Left ventricle myocardium inferior (tissue), 1 donor: ENCODE results near the gene MS4A10. TPM values are rescaled to one million over a fixed set of nuclear protein-coding genes. Genes with fewer than 3 reads are reported as not detected.

Experiments used
- DNase-seq: peaks from one replicate; pipeline ENCODE4 v3.0.0-alpha.2; 2020
- H3K27ac ChIP-seq: fragments of 200-600 bp; replicated peaks from 2 replicates; pipeline ENCODE4 v1.8.0; 2021
- H3K27me3 ChIP-seq: fragments of 200-600 bp; 2 replicates; pipeline ENCODE4 v1.8.0; 2021; ENCODE audit warnings: low read depth
- H3K36me3 ChIP-seq: fragments of 200-600 bp; 2 replicates; pipeline ENCODE4 v1.8.0; 2021
- H3K4me1 ChIP-seq: fragments of 200-600 bp; 2 replicates; pipeline ENCODE4 v1.8.0; 2021
- H3K4me3 ChIP-seq: fragments of 200-600 bp; 2 replicates; pipeline ENCODE4 v1.8.0; 2021; ENCODE audit warnings: mild to moderate bottlenecking, moderate library complexity
- H3K9me3 ChIP-seq: fragments of 200-600 bp; replicated peaks from 2 replicates; pipeline ENCODE4 v1.8.0; 2021
- CTCF ChIP-seq: fragments of 200-600 bp; IDR thresholded peaks from 2 replicates; pipeline ENCODE4 v1.8.0; 2021; ENCODE audit warnings: antibody characterized with exemption, mild to moderate bottlenecking, borderline replicate concordance
- intact Hi-C: fragments of 100-400 bp; cut with micrococcal nuclease; formaldehyde crosslinking; loops from one replicate; pipeline ENCODE4 v1.11.0; 2022
- total RNA-seq: library from RNA; stranded (reverse); fragmentation: NEBNext Ultra II Directional; extraction: Animal tissue kit (Norgen Biotek cat#: 25700); gene quantifications from one replicate; pipeline ENCODE4 v1.2.1, GENCODE V29; 2021
- donor health status: DM: no; HTN: yes; CAD: no; lungs with severe emphysema.

Gene MS4A10
- total RNA-seq, 1 donor from 2014 or later: not detected

- TF ChIP-seq CTCF: no peak
- no peaks in the 10 kb centered on the region for H3K27me3 ChIP-seq
- no peaks in the 10 kb centered on the region for H3K9me3 ChIP-seq
- peak overlapping the region; percentile 61 for H3K27ac ChIP-seq
- intact Hi-C loops: no loop called here
- peaks cover 35% of the 10 kb centered on the region for H3K4me1 ChIP-seq
- H3K4me3 ChIP-seq: no peak overlapping the region
- DNase-seq: peak; percentile 79
- no peaks in the 10 kb centered on the region for H3K36me3 ChIP-seq
Measured at GRCh38 chr11:60786811-60787567, 1.9 kb downstream of the MS4A10 start.

DNA sequence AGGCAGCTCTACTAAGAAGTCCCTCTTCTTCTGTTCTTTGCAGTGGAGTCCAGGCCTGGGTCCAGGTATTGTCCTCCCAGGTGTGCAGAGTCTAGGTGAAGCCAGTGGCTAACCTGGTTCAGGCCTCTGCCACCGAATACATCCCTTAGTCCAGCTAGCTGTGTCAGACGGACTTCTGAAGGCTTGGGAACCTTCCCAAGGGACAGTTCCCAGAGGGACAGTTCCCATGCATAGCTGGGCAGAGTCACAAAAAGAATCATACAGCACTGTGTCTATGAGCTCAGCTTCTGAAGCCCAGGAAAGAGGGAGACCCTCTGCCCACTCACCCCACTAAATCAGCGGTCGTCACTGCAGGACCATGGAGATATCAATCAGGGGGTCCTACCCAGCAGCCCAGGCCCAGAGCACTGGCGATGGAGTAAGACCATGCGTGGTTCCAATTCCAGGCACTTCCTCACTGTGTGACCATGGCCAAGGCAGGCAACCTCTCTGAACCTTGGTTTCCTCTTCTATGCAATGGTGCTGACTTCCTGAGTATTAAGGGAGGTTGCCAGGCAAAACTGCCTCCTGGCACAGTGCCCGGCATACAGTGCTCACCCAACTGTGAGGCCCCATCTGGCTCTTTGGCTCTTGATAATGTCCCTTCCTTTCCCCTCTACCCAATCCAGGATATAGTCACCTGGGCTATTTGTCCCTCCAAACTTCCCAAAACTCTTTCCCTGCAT lies 3.4 kb downstream of the MS4A10 start:
- intact Hi-C loops: no loop called here
- peak; percentile 23 for DNase-seq
- H3K36me3 ChIP-seq: no peaks in the 10 kb centered on the region
- H3K27me3 ChIP-seq: no peaks in the 10 kb centered on the region
- no peak for TF ChIP-seq CTCF
- H3K9me3 ChIP-seq: no peaks in the 10 kb centered on the region
- H3K4me3 ChIP-seq: no peak overlapping the region
- no peak overlapping the region for H3K27ac ChIP-seq
- H3K4me1 ChIP-seq: peaks cover 35% of the 10 kb centered on the region

GRCh38 chr11:60790726-60791125 lies 5.6 kb downstream of the MS4A10 start:
- no peaks in the 10 kb centered on the region for H3K36me3 ChIP-seq
- H3K27ac ChIP-seq: no peak overlapping the region
- no peak for DNase-seq
- no peak overlapping the region for H3K4me3 ChIP-seq
- no peaks in the 10 kb centered on the region for H3K9me3 ChIP-seq
- TF ChIP-seq CTCF: no peak
- H3K27me3 ChIP-seq: no peaks in the 10 kb centered on the region
- H3K4me1 ChIP-seq: peaks cover 26% of the 10 kb centered on the region
- intact Hi-C loops: no loop called here

GRCh38 chr11:60791153-60791933 lies 6.2 kb downstream of the MS4A10 start:
- no peak overlapping the region for H3K27ac ChIP-seq
- H3K9me3 ChIP-seq: no peaks in the 10 kb centered on the region
- no peaks in the 10 kb centered on the region for H3K36me3 ChIP-seq
- DNase-seq: no peak
- intact Hi-C loops: no loop called here
- H3K27me3 ChIP-seq: no peaks in the 10 kb centered on the region
- H3K4me1 ChIP-seq: peaks cover 20% of the 10 kb centered on the region
- no peak overlapping the region for H3K4me3 ChIP-seq
- no peak for TF ChIP-seq CTCF

GRCh38 chr11:60792521-60792920 lies 7.4 kb downstream of the MS4A10 start:
- intact Hi-C loops: no loop called here
- Histone ChIP-seq H3K4me3 (no peak overlapping the region), H3K27me3 (peaks cover 5% of the 10 kb centered on the region), H3K9me3 (peaks cover 5% of the 10 kb centered on the region), H3K36me3 (no peaks in the 10 kb centered on the region), H3K4me1 (peaks cover 9% of the 10 kb centered on the region), H3K27ac (no peak overlapping the region)
- no peak for TF ChIP-seq CTCF
- DNase-seq: no peak
